Nephron (organoid): ENCODE data around the gene CCR5AS.

Experiments
- H3K27ac Mint-ChIP-seq, 3 experiments: 2 replicates each; pipeline ENCODE4 v1.8.0; 2020; ENCODE audit warnings: mixed read lengths in 3 of 3, mild to moderate bottlenecking in 2 of 3, moderate library complexity in 1 of 3
- H3K27me3 Mint-ChIP-seq: 2 replicates; pipeline ENCODE4 v1.8.0; 2021; ENCODE audit warnings: low read depth, mild to moderate bottlenecking, moderate library complexity, mixed read lengths
- H3K36me3 Mint-ChIP-seq: 2 replicates; pipeline ENCODE4 v1.8.0; 2020; ENCODE audit warnings: low read depth, mixed read lengths
- H3K4me1 Mint-ChIP-seq: 2 replicates; pipeline ENCODE4 v1.8.0; 2020; ENCODE audit warnings: mixed read lengths
- H3K4me3 Mint-ChIP-seq, 3 experiments: 2 replicates each; pipeline ENCODE4 v1.8.0; 2020; ENCODE audit warnings: mild to moderate bottlenecking in 3 of 3, mixed read lengths in 3 of 3, moderate library complexity in 2 of 3
- H3K9me3 Mint-ChIP-seq: 2 replicates; pipeline ENCODE4 v1.8.0; 2020; ENCODE audit warnings: mixed read lengths
- CTCF ChIP-seq, 3 experiments: fragments of 200-600 bp; sonication (generic); IDR thresholded peaks; one replicate each; pipeline ENCODE4 v1.5.0; 2021; ENCODE audit warnings: antibody characterized with exemption in 3 of 3; ENCODE audit not compliant: unreplicated experiment in 3 of 3

The CCR5AS gene

GRCh38 chr3:46349484-46350261 lies 57.2 kb downstream of the CCR5AS start:
- no peak for TF ChIP-seq CTCF (IDR thresholded peaks at IDR 0.05; ENCODE audit: unreplicated experiment in 3 of 3)
- no peaks in the 10 kb centered on the region for H3K36me3 Mint-ChIP-seq
- H3K4me3 Mint-ChIP-seq, result no peak overlapping the region
- H3K27ac Mint-ChIP-seq, result no peak overlapping the region
- no peaks in the 10 kb centered on the region for H3K4me1 Mint-ChIP-seq
- H3K27me3 Mint-ChIP-seq, result peaks cover 55% of the 10 kb centered on the region
- H3K9me3 Mint-ChIP-seq, result peaks cover 3% of the 10 kb centered on the region

- H3K9me3 Mint-ChIP-seq, result peaks cover 3% of the 10 kb centered on the region
- H3K27me3 Mint-ChIP-seq, result peaks cover 56% of the 10 kb centered on the region
- no peak for TF ChIP-seq CTCF (IDR thresholded peaks at IDR 0.05; ENCODE audit: unreplicated experiment in 3 of 3)
- H3K27ac Mint-ChIP-seq, result no peak overlapping the region
- H3K4me1 Mint-ChIP-seq, result no peaks in the 10 kb centered on the region
- no peak overlapping the region for H3K4me3 Mint-ChIP-seq
- H3K36me3 Mint-ChIP-seq, result no peaks in the 10 kb centered on the region
Measured at GRCh38 chr3:46348823-46349482, 57.9 kb downstream of the CCR5AS start.

- TF ChIP-seq CTCF (IDR thresholded peaks at IDR 0.05; ENCODE audit: unreplicated experiment in 3 of 3), result no peak
- no peaks in the 10 kb centered on the region for H3K36me3 Mint-ChIP-seq
- H3K27me3 Mint-ChIP-seq, result peaks cover 24% of the 10 kb centered on the region
- no peaks in the 10 kb centered on the region for H3K4me1 Mint-ChIP-seq
- peaks cover 12% of the 10 kb centered on the region for H3K9me3 Mint-ChIP-seq
- no peak overlapping the region for H3K4me3 Mint-ChIP-seq
- no peak overlapping the region for H3K27ac Mint-ChIP-seq
Measured at GRCh38 chr3:46344476-46344875, 62.4 kb downstream of the CCR5AS start.

GRCh38 chr3:46338840-46339239 lies 68.0 kb downstream of the CCR5AS start:
- Mint-ChIP-seq H3K27ac (no peak overlapping the region), H3K36me3 (no peaks in the 10 kb centered on the region), H3K9me3 (peaks cover 22% of the 10 kb centered on the region), H3K4me1 (no peaks in the 10 kb centered on the region), H3K27me3 (peaks cover 7% of the 10 kb centered on the region), H3K4me3 (no peak overlapping the region)
- no peak for TF ChIP-seq CTCF (IDR thresholded peaks at IDR 0.05; ENCODE audit: unreplicated experiment in 3 of 3)

GRCh38 chr3:46337911-46338310 lies 69.0 kb downstream of the CCR5AS start:
- peaks cover 12% of the 10 kb centered on the region for H3K27me3 Mint-ChIP-seq
- no peaks in the 10 kb centered on the region for H3K4me1 Mint-ChIP-seq
- H3K9me3 Mint-ChIP-seq, result peaks cover 24% of the 10 kb centered on the region

More at GRCh38 chr3:46337911-46338310, 69.0 kb downstream of the CCR5AS start:
- H3K27ac Mint-ChIP-seq, result no peak overlapping the region
- no peaks in the 10 kb centered on the region for H3K36me3 Mint-ChIP-seq
- no peak for TF ChIP-seq CTCF (IDR thresholded peaks at IDR 0.05; ENCODE audit: unreplicated experiment in 3 of 3)
- H3K4me3 Mint-ChIP-seq, result no peak overlapping the region
